SK-N-MC (cell line): Measurements from ENCODE around the gene CFAP221.

Experiments
- EZH2 ChIP-seq: fragments of 200-600 bp; sonication (generic); IDR thresholded peaks from one replicate; pipeline ENCODE4 v1.6.1; 2017; ENCODE audit warnings: antibody characterized with exemption
- POLR2AphosphoS5 ChIP-seq: IDR thresholded peaks from 2 replicates; pipeline ENCODE4 v1.6.1; 2012; ENCODE audit warnings: mild to moderate bottlenecking, low read depth, low read length, borderline replicate concordance

- no peak for TF ChIP-seq EZH2
- no peak for TF ChIP-seq POLR2AphosphoS5
These were observed 39.0 kb downstream of the CFAP221 start for GRCh38 chr2:119583291-119583690.
